ENCODE results near the gene PCDH17.

DNA sequence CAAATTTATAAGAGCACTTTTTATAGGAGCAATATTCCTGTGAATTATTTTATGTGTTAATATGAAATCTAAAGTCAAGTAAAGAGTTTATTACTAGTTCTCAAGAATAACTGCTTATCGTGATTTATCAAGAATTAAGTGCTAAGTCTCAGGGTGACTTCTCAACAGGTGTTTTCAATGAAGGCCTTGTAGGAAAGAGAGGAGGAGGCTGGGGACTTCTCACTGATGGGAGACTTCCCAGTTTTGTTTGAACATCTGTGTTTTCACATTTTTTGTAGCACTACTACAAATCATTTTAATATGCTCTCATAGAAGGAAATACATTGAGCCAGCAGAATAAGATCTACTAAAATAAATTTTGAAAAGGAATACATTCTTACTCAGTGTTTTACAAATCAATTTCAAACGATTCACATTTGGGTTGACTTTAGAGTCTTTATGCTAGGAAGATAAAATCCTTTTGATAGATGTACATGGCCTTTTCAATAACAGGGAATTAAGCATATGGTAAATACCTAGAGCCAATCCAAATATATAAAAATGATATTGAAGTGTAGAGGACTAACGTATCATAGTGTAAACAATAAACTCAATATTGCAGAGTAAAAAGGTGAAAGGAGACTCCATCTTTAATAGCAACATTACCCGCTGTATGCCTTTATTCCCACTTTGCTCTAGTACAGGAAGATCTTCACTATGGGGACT lies 6.8 kb downstream of the PCDH17 start:
- TF ChIP-seq CTCF (IDR thresholded peaks at IDR 0.05; ENCODE audit: insufficient read depth, low read length) = no peak
- no peak for TF ChIP-seq SPI1 (IDR thresholded peaks at IDR 0.05; ENCODE audit: borderline replicate concordance, low read depth)
- TF ChIP-seq POLR2AphosphoS5 (IDR thresholded peaks at IDR 0.05; ENCODE audit: low read depth) = no peak
- TF ChIP-seq, protein P1, sequence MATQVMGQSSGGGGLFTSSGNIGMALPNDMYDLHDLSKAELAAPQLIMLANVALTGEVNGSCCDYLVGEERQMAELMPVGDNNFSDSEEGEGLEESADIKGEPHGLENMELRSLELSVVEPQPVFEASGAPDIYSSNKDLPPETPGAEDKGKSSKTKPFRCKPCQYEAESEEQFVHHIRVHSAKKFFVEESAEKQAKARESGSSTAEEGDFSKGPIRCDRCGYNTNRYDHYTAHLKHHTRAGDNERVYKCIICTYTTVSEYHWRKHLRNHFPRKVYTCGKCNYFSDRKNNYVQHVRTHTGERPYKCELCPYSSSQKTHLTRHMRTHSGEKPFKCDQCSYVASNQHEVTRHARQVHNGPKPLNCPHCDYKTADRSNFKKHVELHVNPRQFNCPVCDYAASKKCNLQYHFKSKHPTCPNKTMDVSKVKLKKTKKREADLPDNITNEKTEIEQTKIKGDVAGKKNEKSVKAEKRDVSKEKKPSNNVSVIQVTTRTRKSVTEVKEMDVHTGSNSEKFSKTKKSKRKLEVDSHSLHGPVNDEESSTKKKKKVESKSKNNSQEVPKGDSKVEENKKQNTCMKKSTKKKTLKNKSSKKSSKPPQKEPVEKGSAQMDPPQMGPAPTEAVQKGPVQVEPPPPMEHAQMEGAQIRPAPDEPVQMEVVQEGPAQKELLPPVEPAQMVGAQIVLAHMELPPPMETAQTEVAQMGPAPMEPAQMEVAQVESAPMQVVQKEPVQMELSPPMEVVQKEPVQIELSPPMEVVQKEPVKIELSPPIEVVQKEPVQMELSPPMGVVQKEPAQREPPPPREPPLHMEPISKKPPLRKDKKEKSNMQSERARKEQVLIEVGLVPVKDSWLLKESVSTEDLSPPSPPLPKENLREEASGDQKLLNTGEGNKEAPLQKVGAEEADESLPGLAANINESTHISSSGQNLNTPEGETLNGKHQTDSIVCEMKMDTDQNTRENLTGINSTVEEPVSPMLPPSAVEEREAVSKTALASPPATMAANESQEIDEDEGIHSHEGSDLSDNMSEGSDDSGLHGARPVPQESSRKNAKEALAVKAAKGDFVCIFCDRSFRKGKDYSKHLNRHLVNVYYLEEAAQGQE (IDR thresholded peaks at IDR 0.05; ENCODE audit: insufficient replicate concordance, low read depth) = no peak

All from HL-60 (cell line).